Thyroid gland (tissue), 4 donors: ENCODE data around the gene RFLNA.

Experiments used
- POLR2A ChIP-seq, 2 donors: fragments of 450-650 bp; IDR thresholded peaks; one replicate each; pipeline ENCODE4 v1.6.1; 2017; ENCODE audit warnings: antibody characterized with exemption in 2 of 2, mild to moderate bottlenecking in 2 of 2, moderate library complexity in 1 of 2
- TF ChIP-seq, protein P1 (sequence below), 6 experiments: fragments of 200-600 bp in 3 of 6; fragments of 450-650 bp in 3 of 6; sonication (generic) in 3 of 6; IDR thresholded peaks; one replicate each; pipeline ENCODE4 v1.5.1; 2016 to 2019; ENCODE audit warnings: antibody characterized with exemption in 6 of 6, mild to moderate bottlenecking in 2 of 6, inconsistent platforms in 1 of 6, moderate library complexity in 1 of 6

- TF ChIP-seq, protein P1, sequence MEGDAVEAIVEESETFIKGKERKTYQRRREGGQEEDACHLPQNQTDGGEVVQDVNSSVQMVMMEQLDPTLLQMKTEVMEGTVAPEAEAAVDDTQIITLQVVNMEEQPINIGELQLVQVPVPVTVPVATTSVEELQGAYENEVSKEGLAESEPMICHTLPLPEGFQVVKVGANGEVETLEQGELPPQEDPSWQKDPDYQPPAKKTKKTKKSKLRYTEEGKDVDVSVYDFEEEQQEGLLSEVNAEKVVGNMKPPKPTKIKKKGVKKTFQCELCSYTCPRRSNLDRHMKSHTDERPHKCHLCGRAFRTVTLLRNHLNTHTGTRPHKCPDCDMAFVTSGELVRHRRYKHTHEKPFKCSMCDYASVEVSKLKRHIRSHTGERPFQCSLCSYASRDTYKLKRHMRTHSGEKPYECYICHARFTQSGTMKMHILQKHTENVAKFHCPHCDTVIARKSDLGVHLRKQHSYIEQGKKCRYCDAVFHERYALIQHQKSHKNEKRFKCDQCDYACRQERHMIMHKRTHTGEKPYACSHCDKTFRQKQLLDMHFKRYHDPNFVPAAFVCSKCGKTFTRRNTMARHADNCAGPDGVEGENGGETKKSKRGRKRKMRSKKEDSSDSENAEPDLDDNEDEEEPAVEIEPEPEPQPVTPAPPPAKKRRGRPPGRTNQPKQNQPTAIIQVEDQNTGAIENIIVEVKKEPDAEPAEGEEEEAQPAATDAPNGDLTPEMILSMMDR (IDR thresholded peaks at IDR 0.05): no peak
- TF ChIP-seq POLR2A (IDR thresholded peaks at IDR 0.05): no peak
These were observed 43.6 kb downstream of the RFLNA start for GRCh38 chr12:124338448-124338847.
